Adrenal gland (tissue), 5 donors: Measurements from ENCODE around the gene PHLDA1.
"Not testable (repeated sequence)": the region's sequence is repeated elsewhere in the genome, so short reads cannot be mapped to it uniquely, and the experiment has no call there.

ENCODE experiments used
- CTCF ChIP-seq, 6 experiments: fragments of 450-650 bp in 4 of 6; fragments of 200-600 bp in 2 of 6; sonication (generic) in 1 of 6; IDR thresholded peaks; 1 replicate in 5 of 6; 2 replicates in 1 of 6; pipeline versions ENCODE4 v1.5.1 to v1.8.0; 2016 to 2021; ENCODE audit warnings: antibody characterized with exemption in 6 of 6, mild to moderate bottlenecking in 2 of 6, moderate library complexity in 1 of 6
- POLR2A ChIP-seq, 2 donors: fragments of 450-650 bp; IDR thresholded peaks; one replicate each; pipeline ENCODE4 v1.6.1; 2017; ENCODE audit warnings: antibody characterized with exemption in 2 of 2, mild to moderate bottlenecking in 2 of 2, moderate library complexity in 1 of 2
- donor health status: DM: no; HTN: no; CAD: no.

- TF ChIP-seq CTCF, POLR2A (IDR thresholded peaks at IDR 0.05): not testable (repeated sequence)
Observed at GRCh38 chr12:75987709-75988108, 43.9 kb downstream of the PHLDA1 start.
